GM21515 (cell line): Measurements from ENCODE around the gene CABYR.

Experiments
- ATAC-seq: cut with Tn5 transposase; IDR thresholded peaks from one replicate; pipeline ENCODE4 v1.9.1; 2021; ENCODE audit not compliant: unreplicated experiment

The CABYR gene, protein sequence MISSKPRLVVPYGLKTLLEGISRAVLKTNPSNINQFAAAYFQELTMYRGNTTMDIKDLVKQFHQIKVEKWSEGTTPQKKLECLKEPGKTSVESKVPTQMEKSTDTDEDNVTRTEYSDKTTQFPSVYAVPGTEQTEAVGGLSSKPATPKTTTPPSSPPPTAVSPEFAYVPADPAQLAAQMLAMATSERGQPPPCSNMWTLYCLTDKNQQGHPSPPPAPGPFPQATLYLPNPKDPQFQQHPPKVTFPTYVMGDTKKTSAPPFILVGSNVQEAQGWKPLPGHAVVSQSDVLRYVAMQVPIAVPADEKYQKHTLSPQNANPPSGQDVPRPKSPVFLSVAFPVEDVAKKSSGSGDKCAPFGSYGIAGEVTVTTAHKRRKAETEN

DNA sequence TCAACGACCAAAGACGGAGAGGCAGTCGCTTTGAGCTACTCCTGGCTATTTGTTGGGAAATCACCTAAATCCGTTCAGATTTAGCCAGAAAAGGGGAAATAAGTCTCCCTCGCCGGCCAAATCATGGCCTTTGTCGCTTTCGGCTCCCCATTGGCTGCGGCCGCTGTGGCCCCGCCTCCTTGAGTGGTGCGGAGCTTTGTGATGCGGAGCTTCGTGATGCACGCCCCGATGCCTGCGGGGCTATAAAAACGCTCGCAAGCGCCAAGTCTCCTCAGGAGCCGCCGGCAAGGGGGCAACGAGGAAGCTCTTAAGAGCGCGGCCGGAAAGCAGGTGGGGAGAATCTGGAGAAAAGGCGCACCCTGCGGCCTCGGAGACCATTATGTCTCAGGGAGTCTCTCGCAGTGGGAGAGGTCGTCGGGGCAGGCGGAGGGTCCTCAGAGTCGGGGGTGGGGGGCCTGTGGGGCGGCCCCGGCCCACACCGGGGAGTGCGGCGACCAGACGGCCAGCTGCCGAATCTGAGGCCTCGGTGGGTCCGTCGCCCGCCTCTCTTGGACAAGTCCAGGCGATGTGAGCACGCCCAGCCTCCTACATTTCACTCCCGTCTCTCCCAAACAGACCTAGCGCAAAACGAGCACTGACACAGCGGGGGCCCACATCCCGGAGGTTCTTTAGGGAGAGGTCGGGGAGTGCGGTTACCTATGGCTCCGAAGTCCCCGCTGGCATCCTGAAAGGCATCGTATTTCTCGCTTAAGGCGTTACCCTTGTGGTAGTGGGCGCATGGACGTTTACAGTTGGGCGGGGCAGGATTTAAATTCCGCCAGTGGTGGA, at the start of gene CABYR:
Gene CABYR, plus strand, starts transcription at position 274 of the 828 bp plus-strand sequence. CDS start 4,053 bp downstream, outside the sequence.
- ATAC-seq = peak; percentile 91

DNA sequence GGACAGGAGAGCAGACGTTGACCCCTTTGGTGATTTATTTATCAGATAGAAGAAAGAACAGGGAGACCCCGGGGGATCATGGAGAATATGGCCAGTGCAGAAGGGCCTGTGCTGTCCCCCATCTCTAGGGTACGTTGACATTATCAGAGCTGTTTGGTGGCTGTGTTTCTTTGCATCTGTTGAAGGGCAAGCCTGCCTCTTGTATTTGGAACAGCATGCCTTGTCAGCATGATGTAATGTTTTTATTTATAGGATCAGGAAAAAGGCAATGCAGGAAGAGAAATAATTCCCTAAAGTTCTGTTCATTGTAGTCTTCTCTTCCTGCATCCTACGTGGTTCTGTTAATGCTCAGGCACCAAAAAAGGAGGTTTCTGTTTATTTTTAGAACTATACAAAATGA, 49.8 kb upstream of the CABYR start:
- ATAC-seq = no peak

DNA sequence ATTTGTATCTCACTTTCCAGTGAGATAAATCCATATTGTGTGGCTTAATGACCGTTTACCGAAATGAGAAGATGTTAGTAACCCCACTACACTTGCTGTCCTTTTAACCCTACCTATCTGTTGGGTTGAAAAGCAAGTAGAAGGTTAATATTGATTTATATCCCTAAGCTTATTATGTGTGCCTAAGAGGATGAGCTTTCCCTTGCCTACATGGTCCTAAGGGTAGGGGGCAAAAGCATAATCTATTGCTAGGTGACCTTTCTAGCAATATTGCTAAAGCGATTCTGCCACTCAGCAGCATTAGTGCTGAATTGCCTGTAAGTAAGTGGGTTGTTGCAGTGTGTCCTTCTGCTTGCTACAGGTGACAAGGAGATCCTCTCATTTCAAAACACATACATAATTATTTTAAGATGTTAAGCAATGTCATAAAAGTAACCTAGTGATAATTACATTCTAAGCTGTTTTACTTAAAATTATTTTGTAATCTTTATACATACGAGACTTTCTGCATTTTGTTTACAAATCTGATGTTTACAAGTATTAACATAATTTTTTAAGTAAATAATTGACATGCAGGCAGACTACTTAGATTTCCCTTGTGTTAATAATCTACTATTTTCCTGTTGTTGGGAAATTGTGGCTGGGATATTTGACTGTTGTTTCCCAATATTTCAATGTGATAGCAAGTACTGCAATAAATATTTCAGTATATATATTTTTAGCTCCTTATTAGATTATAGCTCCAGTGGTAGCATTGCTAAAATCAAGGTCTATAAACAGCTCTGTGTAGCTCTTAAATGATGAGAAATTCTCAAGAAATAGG, 49.1 kb upstream of the CABYR start:
- no peak for ATAC-seq

DNA sequence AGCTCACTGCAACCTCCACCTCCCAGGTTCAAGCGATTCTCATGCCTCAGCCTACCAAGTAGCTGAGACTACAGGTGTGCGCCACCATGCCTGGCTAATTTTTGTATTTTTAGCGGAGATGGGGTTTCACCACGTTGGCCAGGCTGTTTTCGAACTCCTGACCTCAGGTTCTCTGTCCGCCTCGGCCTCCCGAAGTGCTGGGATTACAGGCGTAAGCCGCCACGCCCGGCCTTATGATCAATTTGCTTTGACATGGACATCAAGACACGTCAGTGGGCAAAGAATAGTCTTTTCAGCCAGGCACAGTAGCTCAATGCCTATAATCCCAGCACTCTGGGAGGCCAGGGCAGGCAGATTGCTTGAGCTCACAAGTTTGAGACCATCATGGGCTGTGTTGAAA, 48.0 kb upstream of the CABYR start:
- ATAC-seq = no peak

DNA sequence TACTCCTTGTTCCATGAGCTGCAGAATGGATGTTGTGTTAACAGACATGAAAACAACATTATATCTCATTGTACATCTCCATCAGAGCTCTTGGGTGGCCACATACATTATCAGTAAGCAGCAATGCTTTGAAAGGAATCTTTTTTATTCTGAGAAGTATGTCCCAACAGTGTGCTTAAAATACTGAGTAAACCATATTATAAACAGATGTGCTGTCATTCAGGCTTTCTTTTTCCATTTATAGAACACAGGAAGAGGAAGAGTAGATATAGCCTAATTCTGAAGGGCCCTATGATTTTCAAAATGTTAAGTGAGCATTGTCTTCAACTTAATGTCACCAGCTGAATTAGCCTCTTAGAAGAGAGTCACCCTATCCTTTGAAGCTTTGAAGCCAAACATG, 44.3 kb upstream of the CABYR start:
- no peak for ATAC-seq

DNA sequence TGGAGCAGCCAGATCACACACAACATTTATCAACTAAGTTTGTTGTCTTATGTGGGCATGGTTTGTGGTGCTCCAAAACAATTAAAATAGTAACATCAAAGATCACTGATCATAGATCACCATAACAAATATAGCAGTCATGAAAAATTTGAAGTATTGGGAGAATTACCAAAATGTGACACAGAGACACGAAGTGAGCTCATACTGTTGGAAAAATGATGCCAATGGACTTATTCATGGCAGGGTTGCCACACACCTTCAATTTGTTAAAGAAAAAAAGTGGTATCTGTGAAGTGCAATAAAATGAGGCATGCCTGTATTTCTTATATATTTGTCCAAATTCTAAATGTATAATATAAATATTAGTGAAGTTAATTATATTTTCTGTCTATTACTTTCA, 42.9 kb upstream of the CABYR start:
- ATAC-seq = no peak

DNA sequence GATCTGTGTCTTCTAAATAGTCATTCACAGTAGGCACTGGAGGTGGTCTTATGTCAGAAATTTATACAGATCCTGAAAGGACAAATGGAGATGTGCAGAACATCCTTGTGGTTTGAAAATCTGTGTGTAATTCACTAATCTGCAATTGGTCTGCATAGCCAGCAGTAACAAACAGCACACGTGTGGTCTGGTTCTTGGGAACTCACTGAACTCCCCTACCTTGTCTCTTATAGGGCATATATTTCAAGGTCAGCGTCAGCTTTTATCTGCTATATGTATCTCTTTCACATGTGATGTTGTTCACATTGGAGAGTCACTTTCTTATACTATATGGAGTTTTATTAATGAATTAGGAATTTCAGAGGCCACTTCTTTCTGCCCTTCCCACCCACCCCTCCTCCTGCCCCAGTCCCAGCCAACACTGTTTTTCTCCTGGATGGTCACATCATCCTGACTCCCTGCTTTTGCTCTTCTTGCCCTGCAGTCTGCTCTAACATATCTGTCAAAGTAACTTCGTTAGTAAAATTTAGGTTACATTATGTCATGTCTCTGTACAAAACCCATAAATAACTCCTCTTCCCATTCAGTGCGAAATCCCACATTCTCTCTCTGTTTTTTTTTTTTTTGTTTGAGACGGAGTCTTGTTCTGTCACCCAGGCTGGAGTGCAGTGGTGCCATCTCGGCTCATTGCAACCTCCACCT, 35.4 kb upstream of the CABYR start:
- no peak for ATAC-seq

DNA sequence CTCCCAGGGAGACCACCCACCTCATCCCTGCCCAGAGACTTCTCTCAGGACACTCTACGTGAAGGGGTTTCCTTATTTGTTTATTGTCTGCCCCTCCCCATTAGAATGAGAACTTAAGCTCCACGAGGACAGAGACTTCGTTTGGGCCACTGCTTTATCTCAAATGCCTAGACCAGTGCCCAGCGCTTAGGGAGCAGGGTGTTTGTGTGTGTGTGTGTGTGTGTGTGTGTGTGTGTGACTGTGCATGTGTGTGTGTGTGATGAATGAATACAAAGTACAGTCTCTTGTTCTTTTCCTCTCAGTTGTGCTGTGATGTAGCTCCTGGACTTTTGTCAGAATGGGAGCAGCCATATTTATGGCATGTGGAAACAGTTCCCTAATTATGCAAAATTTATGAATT, 34.4 kb upstream of the CABYR start:
- ATAC-seq = no peak

DNA sequence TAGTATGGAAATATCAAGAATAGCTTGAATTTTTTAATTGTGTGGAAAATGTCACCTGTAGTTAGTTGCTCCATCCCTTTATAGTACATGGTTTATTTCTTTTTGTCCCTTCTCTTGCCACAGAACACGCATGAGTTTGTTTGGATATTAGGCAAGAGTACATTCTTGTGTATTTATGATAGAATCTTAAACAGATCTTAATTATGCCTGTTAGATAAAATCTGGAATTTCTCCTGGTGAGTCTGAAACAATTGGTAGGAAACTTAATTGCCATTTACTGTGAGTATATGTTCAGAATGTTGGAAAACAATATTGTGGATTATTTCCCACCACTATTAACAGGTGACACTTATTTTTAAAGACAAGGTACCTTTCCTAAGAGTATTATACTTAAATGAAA, 30.2 kb upstream of the CABYR start:
- no peak for ATAC-seq

DNA sequence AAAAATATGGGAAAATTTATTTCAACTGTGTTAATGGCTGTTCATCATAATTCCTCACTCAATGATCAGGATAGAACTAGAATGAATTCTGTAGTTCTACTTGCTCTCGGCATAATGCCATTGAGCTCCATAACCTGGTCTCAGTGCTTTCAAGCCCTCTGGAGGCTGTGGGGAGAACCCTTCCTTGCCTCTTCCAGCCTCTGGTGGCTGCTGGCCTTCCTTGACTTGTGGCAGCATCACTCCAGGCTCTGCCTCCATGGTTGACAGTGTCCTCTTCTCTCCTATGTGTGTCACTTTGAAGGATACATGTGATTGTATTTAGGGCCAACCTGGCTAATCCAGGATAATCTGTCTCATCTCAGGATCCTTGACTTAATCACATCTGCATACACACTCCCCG, 26.9 kb upstream of the CABYR start:
- ATAC-seq = no peak

DNA sequence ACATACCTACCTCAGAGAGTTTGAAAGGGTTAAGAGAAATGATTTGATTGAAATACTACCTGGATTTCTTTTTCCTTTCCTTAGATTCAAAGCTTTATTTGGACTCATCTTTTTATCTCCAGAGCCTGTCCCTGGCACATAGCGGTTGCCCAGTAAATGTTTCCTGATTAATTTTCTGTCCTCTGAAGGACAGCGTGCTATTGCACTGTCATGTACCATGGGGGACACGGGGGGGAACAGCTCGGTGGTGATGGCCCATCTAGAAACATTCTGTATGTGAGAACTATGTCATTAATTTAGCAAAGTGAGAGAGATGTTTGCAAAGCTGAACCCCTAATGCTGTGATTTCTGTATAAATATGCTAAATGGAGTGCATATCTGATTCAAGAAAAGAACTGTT, 26.4 kb upstream of the CABYR start:
- ATAC-seq = no peak

DNA sequence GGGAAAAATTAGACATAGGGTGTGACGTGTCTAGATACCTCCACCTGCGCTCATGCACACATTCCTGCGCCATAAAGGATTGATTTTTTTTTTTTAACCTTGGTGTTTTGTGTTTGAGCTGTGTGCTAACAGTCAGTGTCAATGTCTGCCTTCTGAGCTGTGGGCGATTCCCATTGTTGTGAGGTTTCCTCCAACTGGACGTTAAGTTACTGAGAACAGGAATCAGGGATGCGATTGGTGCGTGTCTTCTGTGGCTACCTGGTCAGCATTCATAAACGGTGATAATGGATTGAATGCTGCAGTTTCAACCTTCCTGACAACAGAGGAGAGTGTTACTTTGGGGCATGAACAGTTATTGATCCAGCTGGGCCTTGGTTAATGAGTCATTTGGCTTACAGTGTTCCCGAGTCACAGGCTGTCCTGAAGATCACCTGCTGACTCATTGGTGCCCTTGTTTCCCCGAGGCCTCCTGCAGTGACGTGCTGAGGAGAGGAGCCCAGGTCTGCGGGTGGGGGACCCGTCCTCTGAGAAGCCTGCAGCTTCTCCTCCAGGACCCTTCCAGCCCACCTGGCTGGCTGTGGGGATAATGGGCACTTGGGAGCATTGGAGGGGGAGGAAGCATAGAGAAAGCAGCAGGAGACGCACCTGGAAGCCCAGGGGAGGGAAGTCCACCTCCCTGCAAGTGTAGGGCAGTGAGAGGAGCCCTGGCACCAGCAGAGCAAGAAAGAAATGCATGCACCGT, 25.8 kb upstream of the CABYR start:
- no peak for ATAC-seq

DNA sequence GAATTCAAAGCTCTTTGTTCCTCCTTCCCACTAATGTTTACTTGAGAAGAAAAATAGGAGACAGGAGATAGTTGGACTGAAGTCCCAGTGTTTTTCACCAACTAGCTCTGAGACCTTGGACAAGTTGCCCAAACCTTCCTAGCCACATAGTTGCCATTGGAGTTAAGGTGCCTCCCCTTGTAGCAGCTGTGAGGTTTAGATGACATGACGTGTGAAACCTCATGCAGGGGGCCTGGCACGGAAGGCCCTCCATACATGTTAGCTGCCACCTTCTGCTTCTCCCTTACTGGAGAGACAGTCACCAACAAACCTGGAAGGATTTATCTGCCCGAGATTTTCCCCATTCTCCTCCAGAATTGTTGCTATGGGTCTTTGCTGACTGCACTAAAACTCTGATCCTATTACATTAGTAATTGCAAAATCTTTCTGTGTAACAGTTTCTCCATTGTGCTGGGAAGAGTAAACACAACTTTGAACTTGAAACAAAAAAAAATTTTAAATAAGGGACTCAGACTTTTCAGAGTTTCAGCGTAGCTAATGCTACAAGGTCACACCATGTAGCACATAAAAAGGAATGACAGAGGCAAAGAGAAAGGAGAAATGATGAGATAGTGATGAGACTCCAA, 23.8 kb upstream of the CABYR start:
- ATAC-seq = no peak

DNA sequence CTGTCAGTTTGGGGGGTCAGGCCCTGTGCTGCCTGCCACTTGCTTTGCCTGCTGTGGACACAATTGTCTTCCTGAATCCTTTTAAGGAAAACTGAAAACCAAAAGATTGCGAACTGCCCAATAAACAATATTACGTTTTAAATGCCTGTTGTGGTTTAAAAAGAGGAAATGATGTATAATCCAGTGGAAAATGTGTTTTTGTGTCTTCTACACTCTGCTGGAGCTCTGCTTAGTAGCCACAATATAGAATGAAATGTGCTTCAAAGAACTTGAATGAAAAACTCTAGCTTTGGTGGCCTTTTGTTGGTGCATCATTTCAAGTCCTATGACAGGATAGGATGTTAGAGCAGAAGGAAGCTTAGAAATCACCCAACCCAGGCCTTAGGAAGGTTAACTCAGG, 23.2 kb upstream of the CABYR start:
- ATAC-seq = no peak

DNA sequence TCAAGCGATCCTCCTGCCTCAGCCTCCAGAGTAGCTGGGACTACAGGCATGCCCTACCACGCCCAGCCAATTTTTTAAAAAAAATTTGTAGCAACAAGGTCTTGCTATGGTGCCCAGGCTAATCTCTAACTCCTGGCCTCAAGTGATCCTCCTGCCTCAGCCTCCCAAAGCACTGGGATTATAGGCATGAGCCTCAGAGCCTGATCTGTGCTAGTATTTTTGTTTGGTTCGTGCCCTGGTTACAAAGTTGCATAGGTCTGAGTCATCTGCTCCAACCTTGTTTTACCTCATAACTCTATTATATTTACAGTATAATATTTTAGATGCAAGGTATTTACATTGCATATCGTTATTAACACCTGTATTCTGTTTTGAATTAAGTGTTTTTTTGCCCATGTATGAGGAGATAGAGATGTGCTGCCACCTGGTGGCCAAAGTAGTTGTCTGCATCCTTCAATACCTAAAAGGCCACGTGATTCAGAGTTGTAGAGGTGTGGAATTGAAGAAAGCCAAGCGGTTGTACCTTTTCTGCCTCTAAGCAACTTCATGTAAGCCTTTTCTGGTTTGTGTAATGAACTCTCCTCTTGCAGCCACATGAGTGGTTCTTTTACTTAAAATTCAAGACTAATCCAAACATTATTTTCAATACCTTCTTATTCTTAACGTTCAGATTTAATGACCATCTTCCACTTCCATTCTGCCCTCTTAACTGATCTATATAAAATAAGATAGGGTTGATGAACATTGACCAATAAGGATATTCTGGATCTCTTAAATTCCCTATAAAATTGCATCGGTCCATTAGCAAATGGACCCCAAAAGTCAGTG, 19.9 kb upstream of the CABYR start:
- peak; percentile 73 for ATAC-seq

DNA sequence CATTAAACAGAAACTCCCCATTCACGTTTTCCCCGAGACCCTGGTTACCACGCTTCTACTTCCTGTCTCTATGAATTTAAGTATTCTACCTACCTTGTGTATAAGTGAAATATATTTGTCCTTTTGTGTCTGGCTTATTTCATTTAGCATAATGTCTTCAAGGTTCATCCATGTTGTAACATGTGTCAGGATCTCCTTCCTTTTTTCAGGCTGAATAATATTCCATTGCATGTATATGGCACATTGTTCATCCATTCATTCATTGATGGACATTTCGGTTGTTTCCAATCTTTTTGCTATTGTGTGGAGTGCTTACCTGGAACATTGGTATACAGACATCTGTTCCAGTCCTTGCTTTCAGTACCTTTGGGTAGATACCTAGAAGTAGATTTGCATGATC, 18.2 kb upstream of the CABYR start:
- no peak for ATAC-seq

DNA sequence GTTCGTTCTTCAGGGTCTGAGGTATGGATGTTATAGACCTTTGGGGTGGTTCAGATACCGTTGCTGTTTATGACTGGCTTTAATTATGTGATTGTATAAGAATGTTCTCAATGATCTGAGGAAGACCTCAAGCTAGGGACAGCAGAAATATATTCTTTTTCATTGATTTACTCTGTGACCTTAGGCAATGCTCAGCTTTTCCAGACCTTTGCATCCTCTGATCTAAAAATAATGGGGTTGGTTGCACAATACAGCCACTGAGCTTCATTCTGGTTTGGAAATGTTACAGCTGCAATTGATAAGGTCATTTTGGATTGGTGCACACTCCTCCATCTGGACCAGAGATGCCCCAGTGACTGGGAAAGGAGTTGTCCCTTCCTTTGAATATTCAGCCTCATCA, 17.2 kb upstream of the CABYR start:
- ATAC-seq = no peak

DNA sequence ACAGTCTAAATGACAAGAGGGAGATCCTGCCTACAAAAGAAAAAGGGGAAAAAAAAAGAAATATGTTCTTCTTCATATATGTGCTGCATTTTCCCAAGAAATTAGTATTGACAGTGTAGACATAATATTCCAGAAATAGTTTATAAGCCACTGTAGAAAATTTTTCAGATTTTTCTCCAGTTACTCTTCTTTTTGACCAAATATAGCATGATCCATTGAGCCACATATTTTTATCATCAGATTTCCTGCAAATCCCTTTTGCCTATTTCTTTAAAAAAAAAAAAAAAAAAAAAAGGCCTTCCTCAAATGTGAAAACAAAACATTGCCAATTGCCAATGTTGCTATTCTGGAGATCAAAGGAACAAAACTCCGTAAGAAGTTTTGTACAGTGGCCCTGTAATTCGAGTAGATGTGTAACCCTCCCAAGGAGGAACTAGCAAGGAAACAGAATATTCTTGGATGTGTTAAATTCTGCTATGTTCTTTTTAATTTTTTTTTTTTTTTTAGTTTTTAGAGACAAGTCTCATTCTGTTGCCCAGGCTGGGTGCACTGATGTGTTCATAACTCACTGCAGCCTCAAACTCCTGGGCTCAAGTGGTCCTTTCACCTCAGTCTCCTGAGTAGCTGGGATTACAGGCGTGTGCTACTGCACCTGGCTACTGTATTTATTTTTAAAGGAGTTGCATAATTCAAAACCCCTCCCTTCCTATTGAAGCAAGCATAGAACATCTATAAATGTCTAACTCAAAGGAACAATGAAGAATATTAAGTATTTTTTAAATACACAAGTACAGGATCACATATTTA, 12.5 kb upstream of the CABYR start:
- no peak for ATAC-seq
